G401 (cell line): Measurements from ENCODE around the gene ALDH1B1. TPM values are rescaled to one million over a fixed set of nuclear protein-coding genes. Genes with fewer than 3 reads are reported as not detected.

Experiments used
- DNase-seq: peaks from one replicate; pipeline ENCODE4 v3.0.0-alpha.2; 2015; ENCODE audit warnings: low spot score
- in situ Hi-C: cut with HindIII; loops from 2 replicates; pipeline ENCODE4 v1.10.0; 2016; ENCODE audit warnings: low sequenced_read_pairs, mixed read lengths
- total RNA-seq: library from RNA; depleted of rRNA; stranded (reverse); fragments of >200 nt; shearing (Covaris generic); gene quantifications from 2 replicates; pipeline ENCODE4 v1.2.3, GENCODE V29; 2014

ALDH1B1 gene
- total RNA-seq, 1 experiment from 2014 or later = 87.4 TPM

GRCh38 chr9:38431116-38431515 is 38.6 kb downstream of the ALDH1B1 start:
- no peak for DNase-seq
- in situ Hi-C loops = no loop called here

GRCh38 chr9:38432922-38433510 is 40.5 kb downstream of the ALDH1B1 start:
- DNase-seq = peak; percentile 72
- in situ Hi-C loops = no loop called here

DNA sequence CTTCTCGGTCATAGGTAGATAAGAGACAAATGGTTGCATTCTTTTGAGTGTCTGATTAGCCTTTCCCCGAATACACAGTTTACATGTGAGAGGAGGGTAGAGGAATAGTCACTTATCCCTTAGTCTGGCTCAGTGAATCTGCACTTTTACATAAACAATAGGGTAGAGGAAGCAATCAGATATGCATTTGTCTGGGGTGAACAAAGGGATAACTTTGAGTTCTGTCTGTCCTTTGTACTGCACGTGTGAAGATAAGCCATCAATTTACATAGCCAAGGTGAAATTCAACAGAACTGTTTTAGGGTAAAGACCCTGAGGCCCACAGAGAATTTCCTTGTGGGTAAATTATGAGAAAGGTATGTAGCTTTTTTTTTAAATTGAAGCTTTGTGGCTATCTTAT is 41.9 kb downstream of the ALDH1B1 start:
- in situ Hi-C loops = no loop called here
- DNase-seq = no peak

DNA sequence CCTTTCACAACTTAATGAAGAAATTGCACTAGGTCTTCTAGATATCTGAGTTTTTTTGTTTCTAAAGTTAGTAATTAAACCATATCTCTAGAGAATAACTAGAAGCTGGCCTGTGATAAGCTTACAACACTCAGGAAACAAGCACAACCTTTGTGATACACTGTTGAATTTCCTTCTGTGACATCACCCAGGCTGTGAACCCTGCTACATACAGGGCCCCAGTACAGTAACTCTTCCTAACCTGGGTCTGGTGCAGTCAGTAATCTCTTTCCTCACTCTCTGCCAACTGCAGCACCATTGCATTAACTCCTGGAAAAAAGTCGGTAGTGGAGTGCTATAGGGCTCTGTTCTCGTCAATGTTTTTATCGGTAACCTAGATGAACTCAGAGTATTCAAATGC is 42.4 kb downstream of the ALDH1B1 start:
- DNase-seq = no peak
- in situ Hi-C loops = no loop called here

- in situ Hi-C loops = no loop called here
- DNase-seq = no peak
These were observed 43.0 kb downstream of the ALDH1B1 start for GRCh38 chr9:38435521-38435920.

DNA sequence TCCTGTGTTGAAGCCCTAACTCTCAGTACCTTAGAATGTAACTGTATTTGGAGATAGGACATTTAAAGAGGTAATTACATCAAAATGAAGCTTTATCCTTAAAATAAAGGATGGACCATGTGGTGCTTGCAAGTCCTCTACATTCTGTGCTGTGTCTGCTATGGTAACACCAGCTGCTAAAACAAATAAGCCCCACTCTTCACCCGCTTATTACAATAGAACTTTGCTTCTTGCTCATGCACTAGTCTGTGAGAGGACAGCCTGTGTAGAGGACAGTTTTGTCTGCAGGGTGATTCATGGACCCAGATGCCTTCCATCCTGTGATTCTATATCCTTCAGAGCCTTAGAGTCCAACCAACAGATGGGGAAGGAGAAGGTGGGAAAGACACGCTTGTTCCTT is 44.2 kb downstream of the ALDH1B1 start:
- in situ Hi-C loops = no loop called here
- DNase-seq = no peak

- DNase-seq = no peak
- in situ Hi-C loops = no loop called here
These were observed 44.8 kb downstream of the ALDH1B1 start for GRCh38 chr9:38437193-38437823.

DNA sequence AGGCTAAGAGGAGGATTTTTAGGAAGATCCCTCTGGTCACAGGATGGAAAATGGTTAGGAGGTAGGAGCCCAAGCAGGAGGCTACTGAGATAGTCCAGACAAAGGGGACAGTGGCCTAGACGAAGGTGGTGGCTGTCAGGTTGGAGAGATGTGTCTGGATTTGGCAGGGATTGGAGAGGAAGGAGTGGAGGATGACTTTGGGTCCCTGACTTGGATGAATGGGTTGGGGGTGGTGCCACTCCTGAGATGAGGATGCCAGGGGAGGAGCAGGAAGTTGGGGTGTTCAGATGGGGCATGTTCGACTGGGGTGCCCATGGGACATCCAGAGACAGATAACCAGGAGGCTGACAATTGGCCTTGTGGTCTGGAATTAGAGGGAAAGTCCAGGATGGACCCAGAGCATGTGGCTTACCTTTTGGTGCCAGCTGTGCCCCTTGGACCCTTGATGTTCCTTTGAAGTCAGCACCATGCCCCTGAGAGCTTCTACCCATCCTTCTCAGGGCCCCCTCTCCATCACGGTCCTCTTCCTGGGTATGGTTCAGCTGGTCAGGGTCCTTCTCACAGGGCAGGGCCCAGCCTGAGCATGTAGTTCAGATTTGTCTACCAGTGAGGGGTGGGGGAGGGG is 46.9 kb downstream of the ALDH1B1 start:
- DNase-seq = no peak
- in situ Hi-C loops = no loop called here

- in situ Hi-C loops = no loop called here
These were observed 47.4 kb downstream of the ALDH1B1 start for GRCh38 chr9:38439916-38440301.

GRCh38 chr9:38440516-38440915 is 48.0 kb downstream of the ALDH1B1 start:
- DNase-seq = no peak
- in situ Hi-C loops = no loop called here

More at GRCh38 chr9:38439916-38440301, 47.4 kb downstream of the ALDH1B1 start:
- DNase-seq = no peak

DNA sequence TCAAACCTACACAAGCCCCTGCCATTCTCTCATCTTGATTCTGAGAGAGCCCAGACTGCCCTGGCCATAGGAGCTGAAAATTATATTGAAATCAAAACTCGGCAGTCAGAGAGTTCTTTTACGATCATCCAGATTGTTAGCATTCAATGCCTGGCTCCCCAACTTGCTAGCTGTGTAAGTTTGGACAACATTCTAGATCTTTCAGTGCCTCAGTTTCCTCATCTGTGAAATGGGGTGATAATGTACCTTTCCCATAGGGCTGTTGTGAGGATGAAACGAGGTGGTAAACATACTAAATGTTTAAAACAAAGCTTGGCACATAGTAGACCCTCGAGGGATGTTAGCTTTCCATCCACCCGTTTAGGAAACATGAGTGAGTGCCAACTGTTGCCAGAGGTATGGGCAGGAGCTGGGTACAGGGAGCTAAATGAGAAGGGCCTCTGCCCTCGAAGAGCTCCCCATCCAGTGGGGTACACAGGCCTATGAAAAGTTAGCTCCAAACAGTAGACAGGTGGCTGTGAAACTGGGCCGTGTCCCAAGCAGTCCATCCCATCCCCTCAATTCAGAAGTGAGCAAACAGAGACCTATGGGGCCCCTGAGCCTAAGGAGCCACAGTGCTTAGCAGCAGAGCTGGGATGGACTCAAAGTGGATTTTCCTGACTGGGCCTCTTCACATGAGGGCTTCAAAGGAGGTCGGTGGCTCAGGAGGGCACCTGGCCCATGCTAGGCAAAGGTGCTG is 49.0 kb downstream of the ALDH1B1 start:
- in situ Hi-C loops = no loop called here
- no peak for DNase-seq

DNA sequence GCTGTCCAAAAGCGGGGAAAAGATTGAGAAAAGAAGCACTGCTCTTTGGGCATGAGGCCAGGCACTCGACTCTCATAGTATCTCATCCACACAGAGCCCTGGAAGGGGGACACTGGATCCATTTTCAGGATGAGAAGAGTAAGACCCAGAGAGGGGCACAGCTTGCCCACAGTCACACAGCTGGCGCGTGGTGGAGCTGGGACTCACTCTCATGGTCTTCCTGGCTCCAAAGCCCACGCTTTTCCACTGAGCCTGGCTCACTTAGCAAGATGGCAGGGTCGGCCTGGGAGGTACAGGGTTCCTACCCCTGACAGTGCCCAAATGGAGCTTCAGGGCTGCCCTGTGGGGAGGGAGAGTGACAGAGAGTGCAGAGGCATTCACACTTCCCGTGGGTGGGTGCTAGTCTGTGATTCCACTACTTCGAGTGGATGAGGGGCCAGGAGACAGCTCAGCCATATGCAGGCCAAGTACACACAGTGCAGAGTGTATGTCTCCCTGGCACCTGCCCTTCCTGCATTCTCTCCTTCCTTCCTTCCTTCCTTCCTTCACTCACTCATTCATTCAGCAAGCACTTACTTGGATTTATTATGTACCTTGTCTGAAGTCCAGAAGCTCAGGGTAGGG is 50.1 kb downstream of the ALDH1B1 start:
- in situ Hi-C loops = no loop called here

GRCh38 chr9:38443181-38443580 is 50.7 kb downstream of the ALDH1B1 start:
- no peak for DNase-seq
- in situ Hi-C loops = no loop called here

More for the DNA sequence above, 50.1 kb downstream of the ALDH1B1 start:
- no peak for DNase-seq

GRCh38 chr9:38443597-38443996 is 51.1 kb downstream of the ALDH1B1 start:
- in situ Hi-C loops = no loop called here
- no peak for DNase-seq

- in situ Hi-C loops = no loop called here
- DNase-seq = no peak
These were observed 52.9 kb downstream of the ALDH1B1 start for GRCh38 chr9:38445154-38446043.

DNA sequence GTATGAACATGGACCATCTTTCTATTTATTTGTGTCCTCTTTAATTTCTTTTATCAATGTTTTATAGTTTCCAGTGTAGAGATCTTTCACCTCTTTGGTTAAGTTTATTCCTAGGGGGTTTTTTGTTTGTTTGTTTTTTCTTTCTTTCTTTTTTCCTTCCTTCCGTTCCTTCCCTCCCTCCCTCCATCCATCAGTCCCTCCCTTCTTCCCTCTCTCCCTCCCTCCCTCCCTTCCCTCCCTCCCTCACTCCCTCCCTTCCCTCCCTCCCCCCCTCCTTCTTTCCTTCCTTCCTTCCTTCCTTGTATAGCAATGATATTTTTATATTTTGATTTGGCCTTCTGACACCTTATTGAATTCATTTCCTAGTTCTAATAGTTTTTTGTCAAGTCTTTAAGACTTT is 55.2 kb downstream of the ALDH1B1 start:
- no peak for DNase-seq
- in situ Hi-C loops = no loop called here
